SK-N-SH (cell line): ENCODE data around the gene ITGA2B. TPM values are rescaled to one million over a fixed set of nuclear protein-coding genes. Genes with fewer than 3 reads are reported as not detected.

Experiments
- CTCF ChIA-PET: fragments of 300-600, 350-600 bp; formaldehyde crosslinking; extraction: SDS; loops from one replicate; lab custom pipeline; 2021; lab: Yijun Ruan, JAX
- POLR2A ChIA-PET: fragments of 350-600 bp; sonication (Branson Sonifier 250); formaldehyde crosslinking; extraction: SDS; loops from one replicate; lab custom pipeline; 2020; ENCODE audit warnings: antibody characterized with exemption, inconsistent platforms; lab: Yijun Ruan, JAX
- DNase-seq: peaks from one replicate; pipeline ENCODE4 v3.0.0; 2012
- H2AFZ ChIP-seq: fragments of 200-600 bp; sonication (generic); 2 replicates; pipeline ENCODE4 v1.8.1; 2016; ENCODE audit warnings: antibody characterized with exemption, mild to moderate bottlenecking, low read depth
- H3F3A ChIP-seq: fragments of 200-600 bp; sonication (generic); replicated peaks from 2 replicates; pipeline ENCODE3; 2016; ENCODE audit warnings: antibody characterized with exemption, mild to moderate bottlenecking; ENCODE audit not compliant: insufficient read depth
- H3K27ac ChIP-seq, 2 experiments: fragments of 200-500 bp in 1 of 2; fragments of 200-600 bp in 1 of 2; sonication (Bioruptor generic) in 1 of 2; sonication (generic), shearing (Covaris generic) in 1 of 2; 2 replicates each; pipeline versions ENCODE4 v1.5.1 to v1.6.1; 2014 to 2016; ENCODE audit warnings: low read depth in 2 of 2, inconsistent platforms in 1 of 2, low read length in 1 of 2, mild to moderate bottlenecking in 1 of 2, mixed read lengths in 1 of 2
- H3K27me3 ChIP-seq: fragments of 200-600 bp; sonication (generic), shearing (Covaris generic); 2 replicates; pipeline ENCODE4 v1.6.1; 2016; ENCODE audit warnings: mixed run types; ENCODE audit not compliant: insufficient read depth
- H3K36me3 ChIP-seq, 2 experiments: fragments of 200-500 bp in 1 of 2; fragments of 200-600 bp in 1 of 2; sonication (Bioruptor generic) in 1 of 2; sonication (generic) in 1 of 2; replicated peaks in 1 of 2; 2 replicates each; pipeline versions ENCODE3 to v1.5.1; 2014 to 2016; ENCODE audit warnings: low read length in 1 of 2, mild to moderate bottlenecking in 1 of 2; ENCODE audit not compliant: insufficient read depth in 2 of 2, control insufficient read depth in 1 of 2
- H3K4me1 ChIP-seq, 2 experiments: fragments of 200-500 bp in 1 of 2; fragments of 200-600 bp in 1 of 2; sonication (Bioruptor generic) in 1 of 2; sonication (generic), shearing (Covaris generic) in 1 of 2; 2 replicates each; pipeline versions ENCODE4 v1.5.1 to v1.6.1; 2014 to 2016; ENCODE audit warnings: low read depth in 1 of 2, low read length in 1 of 2, mixed run types in 1 of 2; ENCODE audit not compliant: insufficient read depth in 2 of 2, control insufficient read depth in 1 of 2
- H3K4me2 ChIP-seq: fragments of 200-600 bp; sonication (generic), shearing (Covaris generic); 2 replicates; pipeline ENCODE4 v1.6.1; 2017; ENCODE audit warnings: mixed run types
- H3K4me3 ChIP-seq, 2 experiments: fragments of 200-500 bp in 1 of 2; fragments of 200-600 bp in 1 of 2; sonication (Bioruptor generic) in 1 of 2; sonication (generic), shearing (Covaris generic) in 1 of 2; 2 replicates each; pipeline versions ENCODE4 v1.5.1 to v1.8.1; 2014 to 2016; ENCODE audit warnings: low read depth in 2 of 2, inconsistent platforms in 1 of 2, low read length in 1 of 2, mild to moderate bottlenecking in 1 of 2, mixed read lengths in 1 of 2, moderate library complexity in 1 of 2
- H3K79me2 ChIP-seq: fragments of 200-600 bp; sonication (generic); 2 replicates; pipeline ENCODE4 v1.8.1; 2017; ENCODE audit warnings: mild to moderate bottlenecking; ENCODE audit not compliant: insufficient read depth
- H3K9ac ChIP-seq: fragments of 200-600 bp; sonication (generic); 2 replicates; pipeline ENCODE4 v1.6.1; 2017; ENCODE audit warnings: mixed run types
- H3K9me2 ChIP-seq: fragments of 200-600 bp; sonication (generic); 2 replicates; pipeline ENCODE4 v1.6.1; 2017; ENCODE audit warnings: mixed run types
- H3K9me3 ChIP-seq: fragments of 200-600 bp; sonication (generic); 2 replicates; pipeline ENCODE4 v1.6.1; 2017; ENCODE audit warnings: mixed run types, mild to moderate bottlenecking, moderate library complexity
- H4K20me1 ChIP-seq: fragments of 200-600 bp; sonication (generic); 2 replicates; pipeline ENCODE4 v1.6.1; 2017; ENCODE audit warnings: mild to moderate bottlenecking, mixed run types; ENCODE audit not compliant: insufficient read depth
- CHD2 ChIP-seq: fragments of 150-350 bp; IDR thresholded peaks from 2 replicates; pipeline ENCODE4 v1.6.1; 2018; ENCODE audit warnings: low read length; ENCODE audit not compliant: partially characterized antibody
- CTCF ChIP-seq: fragments of 200-600 bp; sonication (generic); IDR thresholded peaks from 2 replicates; pipeline ENCODE4 v1.6.1; 2017; ENCODE audit warnings: antibody characterized with exemption, mild to moderate bottlenecking, moderate library complexity
- ELF1 ChIP-seq: IDR thresholded peaks from 2 replicates; pipeline ENCODE4 v1.4.0; 2012
- EZH2phosphoT487 ChIP-seq: fragments of 200-600 bp; sonication (generic); IDR thresholded peaks from 2 replicates; pipeline ENCODE4 v1.6.1; 2017; ENCODE audit warnings: low read depth, mixed run types, mild to moderate bottlenecking, antibody characterized with exemption, moderate library complexity, borderline replicate concordance
- FOSL2 ChIP-seq: IDR thresholded peaks from 2 replicates; pipeline ENCODE4 v1.4.0; 2012; ENCODE audit warnings: low read depth, mild to moderate bottlenecking, moderate library complexity, borderline replicate concordance
- FOXJ3 ChIP-seq: sonication (generic); formaldehyde crosslinking; IDR thresholded peaks from 2 replicates; pipeline ENCODE4 v1.5.1; 2020; ENCODE audit warnings: mild to moderate bottlenecking, missing genetic modification reagents
- GABPA ChIP-seq: IDR thresholded peaks from 2 replicates; pipeline ENCODE4 v1.4.0; 2012; ENCODE audit warnings: low read depth, mild to moderate bottlenecking
- JUND ChIP-seq: IDR thresholded peaks from 2 replicates; pipeline ENCODE4 v1.4.0; 2012
- RXRA ChIP-seq: IDR thresholded peaks from 2 replicates; pipeline ENCODE4 v1.4.0; 2012; ENCODE audit warnings: low read depth, mild to moderate bottlenecking, borderline replicate concordance
- SIN3A ChIP-seq: IDR thresholded peaks from 2 replicates; pipeline ENCODE4 v1.6.1; 2012; ENCODE audit warnings: low read depth, mild to moderate bottlenecking, low read length, moderate library complexity, borderline replicate concordance
- USF1 ChIP-seq: IDR thresholded peaks from 2 replicates; pipeline ENCODE4 v1.4.0; 2012; ENCODE audit warnings: low read depth, borderline replicate concordance
- USF2 ChIP-seq: fragments of 150-350 bp; IDR thresholded peaks from 2 replicates; pipeline ENCODE4 v1.6.1; 2017; ENCODE audit warnings: antibody characterized with exemption, low read length, low read depth, borderline replicate concordance
- WGBS: methylation state at CpG from one replicate; pipeline ENCODE4 v1.1.6; 2017; ENCODE audit warnings: low lambda C conversion rate; 5-methylcytosine and 5-hydroxymethylcytosine counted together
- polyA plus RNA-seq, 3 experiments: library from polyadenylated mRNA; depleted of rRNA; stranded (reverse); fragments of >200 nt; gene quantifications; 2 replicates each; pipeline ENCODE4 v1.2.3, GENCODE V29; 2012
- TF ChIP-seq, protein P1 (sequence below): IDR thresholded peaks from 2 replicates; pipeline ENCODE4 v1.4.0; 2012; ENCODE audit warnings: low read depth, borderline replicate concordance
- TF ChIP-seq, protein P2 (sequence below): IDR thresholded peaks from 2 replicates; pipeline ENCODE4; 2012

ITGA2B gene
- polyA plus RNA-seq, 1 of the 3 experiments (the other 2 are of a cell fraction) = 1.3 TPM

DNA sequence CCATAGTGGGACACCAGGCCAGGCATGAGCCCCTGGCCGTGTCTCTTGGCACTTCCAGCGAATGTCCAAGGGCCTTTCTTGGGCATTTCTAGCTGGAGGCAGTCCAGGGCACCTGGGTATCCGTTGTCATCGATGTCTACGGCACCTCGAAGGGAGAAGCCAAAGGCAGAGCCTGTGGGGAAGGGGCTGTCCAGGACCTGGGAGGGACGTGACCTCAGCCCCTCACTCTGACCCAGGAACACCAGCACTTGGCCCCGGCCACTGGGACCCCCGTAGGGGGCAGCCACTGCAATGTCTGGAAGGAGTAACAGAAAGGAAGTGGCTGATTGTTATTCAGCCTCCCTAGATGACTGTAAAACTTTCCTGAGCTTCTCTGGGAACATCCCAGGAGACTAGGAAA is 8.7 kb downstream of the ITGA2B start:
- no peak for DNase-seq
- peaks cover 0 to 7% of the 10 kb centered on the region in 2 experiments; a peak in 1 of 4 replicates for H3K4me1 ChIP-seq
- H3K9ac ChIP-seq = no peak overlapping the region
- TF ChIP-seq SIN3A (no peak), RXRA (no peak), JUND (no peak), EZH2phosphoT487 (no peak), USF1 (no peak)
- no peaks in the 10 kb centered on the region for H3K27me3 ChIP-seq
- no peaks in the 10 kb centered on the region for H3F3A ChIP-seq
- H3K4me2 ChIP-seq = no peak overlapping the region
- H3K4me3 ChIP-seq = no peak overlapping the region
- no peak overlapping the region for H2AFZ ChIP-seq
- H3K9me3 ChIP-seq = no peaks in the 10 kb centered on the region
- H3K9me2 ChIP-seq = no peaks in the 10 kb centered on the region
- 0% methylated on average over 1 of the region's 9 CpGs for WGBS
- no peak overlapping the region for H3K27ac ChIP-seq
- no peaks in the 10 kb centered on the region for H4K20me1 ChIP-seq
- no peaks in the 10 kb centered on the region for H3K79me2 ChIP-seq
- no peaks in the 10 kb centered on the region for H3K36me3 ChIP-seq
- POLR2A ChIA-PET = no interaction called here
- CTCF ChIA-PET = interaction anchor here (1.5 to 2.8 kb wide), 2 partner anchors 18 to 30 kb away, joined by 6 to 13 read pairs; partner anchors contain the start of gene FAM171A2

- WGBS = 68% methylated on average over 5 of the region's 10 CpGs
- TF ChIP-seq, protein P1, sequence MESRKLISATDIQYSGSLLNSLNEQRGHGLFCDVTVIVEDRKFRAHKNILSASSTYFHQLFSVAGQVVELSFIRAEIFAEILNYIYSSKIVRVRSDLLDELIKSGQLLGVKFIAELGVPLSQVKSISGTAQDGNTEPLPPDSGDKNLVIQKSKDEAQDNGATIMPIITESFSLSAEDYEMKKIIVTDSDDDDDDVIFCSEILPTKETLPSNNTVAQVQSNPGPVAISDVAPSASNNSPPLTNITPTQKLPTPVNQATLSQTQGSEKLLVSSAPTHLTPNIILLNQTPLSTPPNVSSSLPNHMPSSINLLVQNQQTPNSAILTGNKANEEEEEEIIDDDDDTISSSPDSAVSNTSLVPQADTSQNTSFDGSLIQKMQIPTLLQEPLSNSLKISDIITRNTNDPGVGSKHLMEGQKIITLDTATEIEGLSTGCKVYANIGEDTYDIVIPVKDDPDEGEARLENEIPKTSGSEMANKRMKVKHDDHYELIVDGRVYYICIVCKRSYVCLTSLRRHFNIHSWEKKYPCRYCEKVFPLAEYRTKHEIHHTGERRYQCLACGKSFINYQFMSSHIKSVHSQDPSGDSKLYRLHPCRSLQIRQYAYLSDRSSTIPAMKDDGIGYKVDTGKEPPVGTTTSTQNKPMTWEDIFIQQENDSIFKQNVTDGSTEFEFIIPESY = no peak
- no peak for TF ChIP-seq FOSL2
- no peak for TF ChIP-seq ELF1
- TF ChIP-seq GABPA = no peak
- TF ChIP-seq EZH2phosphoT487 = no peak
- no peak for TF ChIP-seq FOXJ3
- no peak for TF ChIP-seq CTCF
- no peak for TF ChIP-seq RXRA
- TF ChIP-seq CHD2 = no peak
- TF ChIP-seq, protein P2, sequence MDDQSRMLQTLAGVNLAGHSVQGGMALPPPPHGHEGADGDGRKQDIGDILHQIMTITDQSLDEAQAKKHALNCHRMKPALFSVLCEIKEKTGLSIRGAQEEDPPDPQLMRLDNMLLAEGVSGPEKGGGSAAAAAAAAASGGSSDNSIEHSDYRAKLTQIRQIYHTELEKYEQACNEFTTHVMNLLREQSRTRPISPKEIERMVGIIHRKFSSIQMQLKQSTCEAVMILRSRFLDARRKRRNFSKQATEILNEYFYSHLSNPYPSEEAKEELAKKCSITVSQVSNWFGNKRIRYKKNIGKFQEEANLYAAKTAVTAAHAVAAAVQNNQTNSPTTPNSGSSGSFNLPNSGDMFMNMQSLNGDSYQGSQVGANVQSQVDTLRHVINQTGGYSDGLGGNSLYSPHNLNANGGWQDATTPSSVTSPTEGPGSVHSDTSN = no peak
- TF ChIP-seq SIN3A = no peak
- no peak for TF ChIP-seq USF2
- DNase-seq = no peak
- H3K4me2 ChIP-seq = no peak overlapping the region
- H3K4me1 ChIP-seq = peaks cover 0 to 2% of the 10 kb centered on the region in 2 experiments; a peak in 1 of 4 replicates
- H3K79me2 ChIP-seq = no peaks in the 10 kb centered on the region
- no peaks in the 10 kb centered on the region for H3K9me3 ChIP-seq
- H3F3A ChIP-seq = no peaks in the 10 kb centered on the region
- no peaks in the 10 kb centered on the region for H3K36me3 ChIP-seq
- CTCF ChIA-PET = interaction anchor here (2.8 kb wide), 1 partner anchor 17 kb away, joined by 13 read pairs; the partner anchor contains the start of gene FAM171A2
- POLR2A ChIA-PET = interaction anchor here (1.3 kb wide), 1 partner anchor 10 kb away, joined by 3 read pairs; no protein-coding TSS in a partner anchor
- H3K4me3 ChIP-seq = no peak overlapping the region
- no peak overlapping the region for H3K9ac ChIP-seq
- no peak overlapping the region for H2AFZ ChIP-seq
- no peaks in the 10 kb centered on the region for H3K27me3 ChIP-seq
- H3K9me2 ChIP-seq = no peaks in the 10 kb centered on the region
- H3K27ac ChIP-seq = no peak overlapping the region
- H4K20me1 ChIP-seq = no peaks in the 10 kb centered on the region
Measured at GRCh38 chr17:44379887-44380286, 9.6 kb downstream of the ITGA2B start.
